ENCODE measurements around the gene PMEPA1. TPM values are rescaled to one million over a fixed set of nuclear protein-coding genes. Genes with fewer than 3 reads are reported as not detected.

PMEPA1 gene
- total and polyA plus RNA-seq, 10 of the 15 experiments (the other 5 are each of a cell fraction or from before 2014, with no cell fraction given) = 0.02 to 0.10 (median 0.04) TPM; not detected in 3

- POLR2A ChIA-PET = interaction anchor here (0.6 kb wide), 1 partner anchor 248 kb away, joined by 6 read pairs; no protein-coding TSS in a partner anchor
- H2AFZ ChIP-seq (ENCODE audit: control insufficient read depth, low read depth, low read length) = no peak overlapping the region
- H3K4me1 ChIP-seq (ENCODE audit: control insufficient read depth, insufficient read depth, low read length) = no peaks in the 10 kb centered on the region
- CTCF ChIA-PET = no interaction called here
- DNase-seq (ENCODE audit: low read depth, low spot score) = no peak
- in situ Hi-C loops (cut with MboI) = no loop called here
- no peaks in the 10 kb centered on the region; the same call in 2 of the 3 replicates for H3K9me3 ChIP-seq (replicated peaks; ENCODE audit: control insufficient read depth, insufficient read depth, low read length)
- SMC1A ChIA-PET (ENCODE audit: uncharacterized antibody, unreplicated experiment) = interaction anchor here (0.6 to 0.7 kb wide), 2 partner anchors 21 to 148 kb away, joined by 5 read pairs; no protein-coding TSS in a partner anchor
- H3K36me3 ChIP-seq (ENCODE audit: control insufficient read depth in 2 of 2, insufficient read depth in 2 of 2, low read length in 1 of 2) = no peaks in the 10 kb centered on the region
- no peaks in the 10 kb centered on the region for H3K79me2 ChIP-seq (ENCODE audit: control insufficient read depth, insufficient read depth, low read length)
- FAIRE-seq = no peak
- no peak overlapping the region for H3K4me2 ChIP-seq (ENCODE audit: control insufficient read depth, insufficient read depth)
- no peaks in the 10 kb centered on the region for H3K27me3 ChIP-seq (replicated peaks in 1 of 2; ENCODE audit: control insufficient read depth in 2 of 2, insufficient read depth in 2 of 2, low read length in 1 of 2)
- WGBS (ENCODE audit: insufficient coverage, insufficient replicate concordance, low lambda C conversion rate, missing lambda C conversion rate) = 63% methylated on average over 23 of the region's 23 CpGs
- H3K9ac ChIP-seq (ENCODE audit: control insufficient read depth, insufficient read depth, low read length) = no peak overlapping the region
- intact Hi-C loops (cut with micrococcal nuclease; ENCODE audit: unreplicated experiment) = no loop called here
- H3K4me3 ChIP-seq = no peak overlapping the region
- RAD21 ChIA-PET (ENCODE audit: unreplicated experiment) = no interaction called here
- H4K20me1 ChIP-seq (ENCODE audit: control insufficient read depth, insufficient read depth) = no peaks in the 10 kb centered on the region; the same call in 1 of the 2 replicates
- no peak overlapping the region for H3K27ac ChIP-seq (ENCODE audit: control insufficient read depth, insufficient read depth)
- ATAC-seq = no peak
- no TSS peak for BruUV-seq (replicated peaks)
- no peak for TF ChIP-seq E4F1 (IDR thresholded peaks at IDR 0.05; ENCODE audit: borderline replicate concordance, partially characterized antibody)
- TF ChIP-seq NKRF (conservative IDR thresholded peaks at IDR 0.05) = no peak
- no peak for TF ChIP-seq TCF12 (IDR thresholded peaks at IDR 0.05; ENCODE audit: low read depth, low read length)
- TF ChIP-seq ZBED1 (IDR thresholded peaks at IDR 0.05; ENCODE audit: borderline replicate concordance) = no peak
- no peak for TF ChIP-seq USF2 (IDR thresholded peaks at IDR 0.05; ENCODE audit: borderline replicate concordance, low read depth, low read length)
- no peak for TF ChIP-seq PKNOX1 (IDR thresholded peaks at IDR 0.05)
- TF ChIP-seq ZNF622 (IDR thresholded peaks at IDR 0.05) = no peak
- no peak for TF ChIP-seq POLR2AphosphoS5 (IDR thresholded peaks at IDR 0.05; ENCODE audit: low read length)
- no peak for TF ChIP-seq MAX (IDR thresholded peaks at IDR 0.05; ENCODE audit: low read depth, low read length)
- no peak for TF ChIP-seq ASH2L (IDR thresholded peaks at IDR 0.05; ENCODE audit: borderline replicate concordance, low read depth)
- no peak for TF ChIP-seq JUNB (IDR thresholded peaks at IDR 0.05)
- no peak for TF ChIP-seq SREBF2 (IDR thresholded peaks at IDR 0.05; ENCODE audit: low read length)
- TF ChIP-seq, protein P1, sequence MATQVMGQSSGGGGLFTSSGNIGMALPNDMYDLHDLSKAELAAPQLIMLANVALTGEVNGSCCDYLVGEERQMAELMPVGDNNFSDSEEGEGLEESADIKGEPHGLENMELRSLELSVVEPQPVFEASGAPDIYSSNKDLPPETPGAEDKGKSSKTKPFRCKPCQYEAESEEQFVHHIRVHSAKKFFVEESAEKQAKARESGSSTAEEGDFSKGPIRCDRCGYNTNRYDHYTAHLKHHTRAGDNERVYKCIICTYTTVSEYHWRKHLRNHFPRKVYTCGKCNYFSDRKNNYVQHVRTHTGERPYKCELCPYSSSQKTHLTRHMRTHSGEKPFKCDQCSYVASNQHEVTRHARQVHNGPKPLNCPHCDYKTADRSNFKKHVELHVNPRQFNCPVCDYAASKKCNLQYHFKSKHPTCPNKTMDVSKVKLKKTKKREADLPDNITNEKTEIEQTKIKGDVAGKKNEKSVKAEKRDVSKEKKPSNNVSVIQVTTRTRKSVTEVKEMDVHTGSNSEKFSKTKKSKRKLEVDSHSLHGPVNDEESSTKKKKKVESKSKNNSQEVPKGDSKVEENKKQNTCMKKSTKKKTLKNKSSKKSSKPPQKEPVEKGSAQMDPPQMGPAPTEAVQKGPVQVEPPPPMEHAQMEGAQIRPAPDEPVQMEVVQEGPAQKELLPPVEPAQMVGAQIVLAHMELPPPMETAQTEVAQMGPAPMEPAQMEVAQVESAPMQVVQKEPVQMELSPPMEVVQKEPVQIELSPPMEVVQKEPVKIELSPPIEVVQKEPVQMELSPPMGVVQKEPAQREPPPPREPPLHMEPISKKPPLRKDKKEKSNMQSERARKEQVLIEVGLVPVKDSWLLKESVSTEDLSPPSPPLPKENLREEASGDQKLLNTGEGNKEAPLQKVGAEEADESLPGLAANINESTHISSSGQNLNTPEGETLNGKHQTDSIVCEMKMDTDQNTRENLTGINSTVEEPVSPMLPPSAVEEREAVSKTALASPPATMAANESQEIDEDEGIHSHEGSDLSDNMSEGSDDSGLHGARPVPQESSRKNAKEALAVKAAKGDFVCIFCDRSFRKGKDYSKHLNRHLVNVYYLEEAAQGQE (IDR thresholded peaks at IDR 0.05; ENCODE audit: low read depth, low read length) = no peak
Observed at GRCh38 chr20:57650756-57651483, 58.9 kb downstream of the PMEPA1 start.
